HEK293 (cell line): ENCODE measurements around the gene PNKD.
A peak's percentile ranks its signal among the peaks of the same experiment; 100 is the strongest.

Experiments used
- KLF16 ChIP-seq: fragments of 450-650 bp; formaldehyde crosslinking; IDR thresholded peaks from 2 replicates; pipeline ENCODE4 v1.5.1; 2017; ENCODE audit warnings: missing biosample characterization, missing genetic modification characterization
- KLF7 ChIP-seq: fragments of 450-650 bp; formaldehyde crosslinking; IDR thresholded peaks from 2 replicates; pipeline ENCODE4 v1.5.1; 2016; ENCODE audit warnings: missing biosample characterization, missing genetic modification characterization, borderline replicate concordance
- KLF8 ChIP-seq: fragments of 450-650 bp; formaldehyde crosslinking; IDR thresholded peaks from 2 replicates; pipeline ENCODE4 v1.5.1; 2016; ENCODE audit warnings: missing biosample characterization, missing genetic modification characterization
- PRDM1 ChIP-seq: fragments of 450-650 bp; formaldehyde crosslinking; IDR thresholded peaks from 2 replicates; pipeline ENCODE4; 2016; ENCODE audit warnings: missing biosample characterization, missing genetic modification characterization
- PRDM2 ChIP-seq: fragments of 450-650 bp; formaldehyde crosslinking; IDR thresholded peaks from 2 replicates; pipeline ENCODE4 v1.5.1; 2016; ENCODE audit warnings: missing biosample characterization, missing genetic modification characterization, borderline replicate concordance
- WT1 ChIP-seq: fragments of 450-650 bp; formaldehyde crosslinking; IDR thresholded peaks from 2 replicates; pipeline ENCODE4 v1.5.1; 2016; ENCODE audit warnings: missing biosample characterization, missing genetic modification characterization
- YY1 ChIP-seq: fragments of 450-650 bp; formaldehyde crosslinking; IDR thresholded peaks from 2 replicates; pipeline ENCODE4 v1.5.1; 2018; ENCODE audit warnings: missing biosample characterization, missing genetic modification characterization
- ZBTB1 ChIP-seq: fragments of 450-650 bp; formaldehyde crosslinking; IDR thresholded peaks from 2 replicates; pipeline ENCODE4 v1.5.1; 2016; ENCODE audit warnings: missing biosample characterization, missing genetic modification characterization
- ZBTB17 ChIP-seq: fragments of 450-650 bp; formaldehyde crosslinking; IDR thresholded peaks from 2 replicates; pipeline ENCODE4 v1.5.1; 2016; ENCODE audit warnings: missing biosample characterization, missing genetic modification characterization
- ZBTB44 ChIP-seq: fragments of 450-650 bp; IDR thresholded peaks from 2 replicates; pipeline ENCODE4 v1.5.1; 2018; ENCODE audit warnings: missing biosample characterization, mild to moderate bottlenecking, missing genetic modification characterization
- ZFHX2 ChIP-seq: fragments of 450-650 bp; formaldehyde crosslinking; conservative IDR thresholded peaks from 2 replicates; pipeline ENCODE4 v1.5.1; 2016; ENCODE audit warnings: missing biosample characterization, missing genetic modification characterization
- ZFP37 ChIP-seq: fragments of 450-650 bp; formaldehyde crosslinking; IDR thresholded peaks from 2 replicates; pipeline ENCODE4 v1.5.1; 2016; ENCODE audit warnings: missing biosample characterization, missing genetic modification characterization
- ZFP41 ChIP-seq: fragments of 450-650 bp; formaldehyde crosslinking; IDR thresholded peaks from 2 replicates; pipeline ENCODE4 v1.5.1; 2016; ENCODE audit warnings: missing biosample characterization, missing genetic modification characterization, borderline replicate concordance
- ZNF423 ChIP-seq: fragments of 450-650 bp; formaldehyde crosslinking; IDR thresholded peaks from 2 replicates; pipeline ENCODE4 v1.5.1; 2016; ENCODE audit warnings: missing biosample characterization, missing genetic modification characterization
- ZNF501 ChIP-seq: fragments of 450-650 bp; formaldehyde crosslinking; IDR thresholded peaks from 2 replicates; pipeline ENCODE4 v1.5.1; 2016; ENCODE audit warnings: missing biosample characterization, missing genetic modification characterization
- ZNF514 ChIP-seq: fragments of 450-650 bp; formaldehyde crosslinking; IDR thresholded peaks from 2 replicates; pipeline ENCODE4 v1.5.1; 2016; ENCODE audit warnings: missing biosample characterization, missing genetic modification characterization
- ZNF610 ChIP-seq: fragments of 450-650 bp; formaldehyde crosslinking; IDR thresholded peaks from 2 replicates; pipeline ENCODE4 v1.5.1; 2016; ENCODE audit warnings: missing biosample characterization, missing genetic modification characterization, borderline replicate concordance
- ZNF623 ChIP-seq: fragments of 450-650 bp; formaldehyde crosslinking; IDR thresholded peaks from 2 replicates; pipeline ENCODE4 v1.5.1; 2016; ENCODE audit warnings: missing biosample characterization, missing genetic modification characterization
- ZNF639 ChIP-seq: fragments of 450-650 bp; formaldehyde crosslinking; IDR thresholded peaks from 2 replicates; pipeline ENCODE4 v1.5.1; 2016; ENCODE audit warnings: missing biosample characterization, missing genetic modification characterization
- ZNF654 ChIP-seq: fragments of 450-650 bp; formaldehyde crosslinking; IDR thresholded peaks from 2 replicates; pipeline ENCODE4 v1.5.1; 2016; ENCODE audit warnings: low read depth, missing biosample characterization, missing genetic modification characterization
- ZNF747 ChIP-seq: fragments of 450-650 bp; formaldehyde crosslinking; IDR thresholded peaks from 2 replicates; pipeline ENCODE4 v1.5.1; 2016; ENCODE audit warnings: missing biosample characterization, missing genetic modification characterization
- ZNF76 ChIP-seq: fragments of 450-650 bp; formaldehyde crosslinking; IDR thresholded peaks from 2 replicates; pipeline ENCODE4; 2016; ENCODE audit warnings: low read depth, missing biosample characterization, missing genetic modification characterization, borderline replicate concordance
- ZSCAN4 ChIP-seq: fragments of 450-650 bp; formaldehyde crosslinking; IDR thresholded peaks from 2 replicates; pipeline ENCODE4 v1.5.1; 2017; ENCODE audit warnings: missing biosample characterization, missing genetic modification characterization
- ZSCAN5A ChIP-seq: fragments of 450-650 bp; formaldehyde crosslinking; IDR thresholded peaks from 2 replicates; pipeline ENCODE4 v1.5.1; 2016; ENCODE audit warnings: missing biosample characterization, missing genetic modification characterization
- ZXDB ChIP-seq: fragments of 450-650 bp; formaldehyde crosslinking; IDR thresholded peaks from 2 replicates; pipeline ENCODE4 v1.5.1; 2016; ENCODE audit warnings: missing biosample characterization, missing genetic modification characterization
- TF ChIP-seq, protein P1 (sequence below): sonication (generic); formaldehyde crosslinking; IDR thresholded peaks from 2 replicates; pipeline ENCODE4 v1.8.1; 2022; ENCODE audit warnings: mild to moderate bottlenecking, moderate library complexity, missing genetic modification reagents

PNKD gene

GRCh38 chr2:218395826-218396687, 125.7 kb downstream of the PNKD start (continued):
- TF ChIP-seq PRDM2 (tag by site-specific recombination) (no peak), ZNF623 (tag by site-specific recombination) (no peak), ZSCAN5A (tag by site-specific recombination) (peak; percentile 91; the same call in 1 of the 2 replicates), ZFP41 (no peak), ZBTB1 (tag by site-specific recombination) (no peak), ZNF76 (tag by site-specific recombination) (peak; percentile 87), ZNF423 (tag by site-specific recombination) (peak; percentile 99), ZXDB (tag by site-specific recombination) (peak; percentile 96), ZNF747 (no peak), YY1 (peak; percentile 52), ZBTB17 (tag by site-specific recombination) (peak; percentile 89), PRDM1 (tag by site-specific recombination) (no peak), KLF8 (tag by site-specific recombination) (peak; percentile 98), ZSCAN4 (tag by site-specific recombination) (peak; percentile 31; the same call in 1 of the 2 replicates), ZBTB44 (peak; percentile 25; the same call in 1 of the 2 replicates), ZNF610 (peak; percentile 93), ZFHX2 (tag by site-specific recombination) (peak; percentile 95), KLF7 (tag by site-specific recombination) (peak; percentile 67; the same call in 1 of the 2 replicates), ZNF501 (peak; percentile 83; the same call in 1 of the 2 replicates), ZNF514 (no peak), ZFP37 (tag by site-specific recombination) (peak; percentile 83; the same call in 1 of the 2 replicates), WT1 (tag by site-specific recombination) (peak; percentile 58; the same call in 1 of the 2 replicates), KLF16 (tag by site-specific recombination) (peak; percentile 93), ZNF639 (tag by site-specific recombination) (peak; percentile 72; the same call in 1 of the 2 replicates), ZNF654 (tag by site-specific recombination) (peak; percentile 2; the same call in 1 of the 2 replicates)
- TF ChIP-seq, protein P1, sequence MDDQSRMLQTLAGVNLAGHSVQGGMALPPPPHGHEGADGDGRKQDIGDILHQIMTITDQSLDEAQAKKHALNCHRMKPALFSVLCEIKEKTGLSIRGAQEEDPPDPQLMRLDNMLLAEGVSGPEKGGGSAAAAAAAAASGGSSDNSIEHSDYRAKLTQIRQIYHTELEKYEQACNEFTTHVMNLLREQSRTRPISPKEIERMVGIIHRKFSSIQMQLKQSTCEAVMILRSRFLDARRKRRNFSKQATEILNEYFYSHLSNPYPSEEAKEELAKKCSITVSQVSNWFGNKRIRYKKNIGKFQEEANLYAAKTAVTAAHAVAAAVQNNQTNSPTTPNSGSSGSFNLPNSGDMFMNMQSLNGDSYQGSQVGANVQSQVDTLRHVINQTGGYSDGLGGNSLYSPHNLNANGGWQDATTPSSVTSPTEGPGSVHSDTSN (CRISPR knock-in tag), result 0 out of 2 replicates have a peak, but pooled peaks have one; percentile 40
